Gastroesophageal sphincter (tissue), 4 donors: ENCODE data around the gene ZIC4. TPM values are rescaled to one million over a fixed set of nuclear protein-coding genes. Genes with fewer than 3 reads are reported as not detected.

Experiments
- ATAC-seq: fragments of 150-250 bp; one replicate; pipeline ENCODE4 v1.9.1; 2016; ENCODE audit warnings: mild to moderate bottlenecking, moderate library complexity
- H3K27ac ChIP-seq, 4 donors: fragments of 200-600 bp; sonication (generic) in 3 of 4; 1 replicate in 3 of 4; 2 replicates in 1 of 4; pipeline ENCODE4 v1.5.1; 2016 to 2019
- H3K27me3 ChIP-seq: fragments of 200-600 bp; sonication (generic); one replicate; pipeline ENCODE4 v1.5.1; 2019
- H3K36me3 ChIP-seq, 2 donors: fragments of 200-600 bp; sonication (generic); one replicate each; pipeline ENCODE4 v1.5.1; 2019; ENCODE audit warnings: control low read depth in 1 of 2
- H3K4me1 ChIP-seq, 3 donors: fragments of 200-600 bp; sonication (generic); 1 replicate in 2 of 3; 2 replicates in 1 of 3; pipeline ENCODE4 v1.5.1; 2016 to 2019; ENCODE audit warnings: control low read depth in 2 of 3
- H3K4me3 ChIP-seq, 2 donors: fragments of 200-600 bp; sonication (generic); one replicate each; pipeline ENCODE4 v1.5.1; 2019; ENCODE audit warnings: mild to moderate bottlenecking in 1 of 2, moderate library complexity in 1 of 2
- H3K9me3 ChIP-seq, 3 donors: fragments of 200-600 bp; sonication (generic); one replicate each; pipeline ENCODE4 v1.5.1; 2017 to 2019; ENCODE audit warnings: control low read depth in 2 of 3
- CTCF ChIP-seq, 4 experiments: fragments of 200-600 bp in 2 of 4; fragments of 450-650 bp in 2 of 4; sonication (generic) in 1 of 4; IDR thresholded peaks; one replicate each; pipeline ENCODE4 v1.5.1; 2017 to 2019; ENCODE audit warnings: antibody characterized with exemption in 4 of 4, mild to moderate bottlenecking in 2 of 4, moderate library complexity in 2 of 4
- EP300 ChIP-seq: sonication (generic); formaldehyde crosslinking; IDR thresholded peaks from one replicate; pipeline ENCODE4 v1.6.1; 2017; ENCODE audit warnings: antibody characterized with exemption, mild to moderate bottlenecking
- POLR2A ChIP-seq, 2 donors: fragments of 450-650 bp; IDR thresholded peaks; one replicate each; pipeline ENCODE4 v1.6.1; 2017; ENCODE audit warnings: antibody characterized with exemption in 2 of 2, mild to moderate bottlenecking in 2 of 2, moderate library complexity in 1 of 2
- POLR2AphosphoS5 ChIP-seq: sonication (generic); formaldehyde crosslinking; IDR thresholded peaks from one replicate; pipeline ENCODE4 v1.6.1; 2017; ENCODE audit warnings: antibody characterized with exemption
- WGBS, 2 donors: methylation state at CpG; one replicate each; pipeline ENCODE4 v1.1.5; 2018; ENCODE audit warnings: low coverage in 1 of 2; 5-methylcytosine and 5-hydroxymethylcytosine counted together
- total RNA-seq, 4 donors: library from RNA; depleted of rRNA; stranded (reverse); fragments of >200 nt; gene quantifications; one replicate each; pipeline ENCODE4 v1.1.0, GENCODE V29; 2016

Gene ZIC4
- total RNA-seq, 4 donors from 2014 or later, result 0.13 TPM; not detected in 3

- WGBS, 2 donors, result 13 to 33% methylated on average over 1 of the region's 1 CpG
- no peak overlapping the region for H3K4me3 ChIP-seq
- peaks cover 88% of the 10 kb centered on the region for H3K27me3 ChIP-seq
- no peak for ATAC-seq
- no peak for TF ChIP-seq POLR2AphosphoS5
- TF ChIP-seq POLR2A (IDR thresholded peaks at IDR 0.05), result no peak
- TF ChIP-seq EP300, result no peak
- no peak for TF ChIP-seq CTCF (IDR thresholded peaks at IDR 0.05)
- H3K36me3 ChIP-seq, result no peaks in the 10 kb centered on the region
- peaks cover 0 to 8% (median 0%) of the 10 kb centered on the region in 3 donors for H3K4me1 ChIP-seq
- H3K27ac ChIP-seq, result no peak overlapping the region
- H3K9me3 ChIP-seq, result no peaks in the 10 kb centered on the region
Observed at GRCh38 chr3:147364771-147365170, 41.6 kb downstream of the ZIC4 start.

GRCh38 chr3:147361454-147362420, 44.6 kb downstream of the ZIC4 start:
- WGBS, 2 donors, result 9 to 12% methylated on average over 9 to 10 of the region's 12 CpGs
- Histone ChIP-seq H3K4me1 (peaks cover 0 to 14% (median 0%) of the 10 kb centered on the region in 3 donors), H3K27ac (no peak overlapping the region), H3K36me3 (no peaks in the 10 kb centered on the region), H3K4me3 (no peak overlapping the region), H3K9me3 (peaks cover 0 to 10% (median 0%) of the 10 kb centered on the region in 3 donors), H3K27me3 (peaks cover 88% of the 10 kb centered on the region)
- ATAC-seq, result no peak
- no peak for TF ChIP-seq POLR2A (IDR thresholded peaks at IDR 0.05)
- peak in 1 of 4 experiments; percentile 34 for TF ChIP-seq CTCF (IDR thresholded peaks at IDR 0.05)

GRCh38 chr3:147360646-147361453, 45.5 kb downstream of the ZIC4 start:
- H3K9me3 ChIP-seq, result peaks cover 0 to 12% (median 0%) of the 10 kb centered on the region in 3 donors
- H3K4me1 ChIP-seq, result peaks cover 0 to 14% (median 0%) of the 10 kb centered on the region in 3 donors
- no peak overlapping the region for H3K4me3 ChIP-seq
- 6% methylated on average over 8 to 21 of the region's 21 CpGs for WGBS, 2 donors
- no peak for TF ChIP-seq EP300
- TF ChIP-seq POLR2AphosphoS5, result no peak
- no peak for TF ChIP-seq POLR2A (IDR thresholded peaks at IDR 0.05)
- no peak for TF ChIP-seq CTCF (IDR thresholded peaks at IDR 0.05)
- no peak overlapping the region for H3K27ac ChIP-seq
- no peak for ATAC-seq
- no peaks in the 10 kb centered on the region for H3K36me3 ChIP-seq
- peaks cover 88% of the 10 kb centered on the region for H3K27me3 ChIP-seq

- no peak for ATAC-seq
- no peak overlapping the region for H3K4me3 ChIP-seq
- TF ChIP-seq CTCF (IDR thresholded peaks at IDR 0.05), result no peak
- no peak for TF ChIP-seq POLR2AphosphoS5
- TF ChIP-seq POLR2A (IDR thresholded peaks at IDR 0.05), result no peak
- TF ChIP-seq EP300, result no peak
- H3K9me3 ChIP-seq, result peaks cover 0 to 12% (median 0%) of the 10 kb centered on the region in 3 donors
- H3K4me1 ChIP-seq, result peaks cover 0 to 14% (median 0%) of the 10 kb centered on the region in 3 donors
- H3K27me3 ChIP-seq, result peaks cover 88% of the 10 kb centered on the region
- no peaks in the 10 kb centered on the region for H3K36me3 ChIP-seq
- H3K27ac ChIP-seq, result no peak overlapping the region
- whole genome bisulfite sequencing, 2 donors, result 31 to 50% methylated on average over 4 of the region's 5 CpGs
Observed at GRCh38 chr3:147360051-147360439, 46.3 kb downstream of the ZIC4 start.
